HT1080 (cell line): ENCODE results near the gene IGSF23. TPM values are rescaled to one million over a fixed set of nuclear protein-coding genes. Genes with fewer than 3 reads are reported as not detected.
"Not testable (repeated sequence)": the region's sequence is repeated elsewhere in the genome, so short reads cannot be mapped to it uniquely, and the experiment has no call there.

Experiments used
- DNase-seq: peaks from one replicate; pipeline ENCODE4 v3.0.0-alpha.2; 2015; ENCODE audit warnings: low read depth
- total RNA-seq: library from RNA; depleted of rRNA; stranded (reverse); fragments of >200 nt; shearing (Covaris generic); gene quantifications from 2 replicates; pipeline ENCODE4 v1.2.3, GENCODE V29; 2014

The IGSF23 gene
- total RNA-seq, 1 experiment from 2014 or later = not detected

GRCh38 chr19:44611812-44612295 is 1.5 kb upstream of the IGSF23 start:
- no peak for DNase-seq

GRCh38 chr19:44614313-44614712 is 950 bp downstream of the IGSF23 start:
- DNase-seq = no peak

- no peak for DNase-seq
These were observed 2.5 kb downstream of the IGSF23 start for GRCh38 chr19:44615863-44616247.

GRCh38 chr19:44617110-44617880 is 3.9 kb downstream of the IGSF23 start:
- no peak for DNase-seq

GRCh38 chr19:44618640-44619357 is 5.4 kb downstream of the IGSF23 start:
- DNase-seq = no peak

DNA sequence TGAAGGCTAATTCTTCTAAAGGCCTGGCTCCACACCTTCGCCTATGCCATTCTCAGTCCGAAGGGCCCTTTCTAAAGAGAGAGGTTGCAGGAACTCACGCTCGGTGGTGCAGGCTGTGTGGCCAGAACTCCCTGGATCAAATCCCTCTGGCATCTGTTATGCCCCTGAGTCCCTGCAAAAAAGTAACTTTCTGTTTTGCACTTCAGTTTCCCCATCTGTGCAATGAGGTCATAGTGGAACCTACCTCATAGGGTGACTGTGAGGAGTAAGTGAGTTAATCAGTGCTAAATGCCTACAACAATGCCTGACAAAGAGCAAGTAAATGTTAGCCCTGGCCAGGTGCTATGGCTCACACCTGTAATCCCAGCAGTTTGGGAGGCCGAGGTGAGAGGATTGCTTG is 7.3 kb downstream of the IGSF23 start:
- DNase-seq = no peak

- no peak for DNase-seq
These were observed 8.0 kb downstream of the IGSF23 start for GRCh38 chr19:44621367-44621766.

DNA sequence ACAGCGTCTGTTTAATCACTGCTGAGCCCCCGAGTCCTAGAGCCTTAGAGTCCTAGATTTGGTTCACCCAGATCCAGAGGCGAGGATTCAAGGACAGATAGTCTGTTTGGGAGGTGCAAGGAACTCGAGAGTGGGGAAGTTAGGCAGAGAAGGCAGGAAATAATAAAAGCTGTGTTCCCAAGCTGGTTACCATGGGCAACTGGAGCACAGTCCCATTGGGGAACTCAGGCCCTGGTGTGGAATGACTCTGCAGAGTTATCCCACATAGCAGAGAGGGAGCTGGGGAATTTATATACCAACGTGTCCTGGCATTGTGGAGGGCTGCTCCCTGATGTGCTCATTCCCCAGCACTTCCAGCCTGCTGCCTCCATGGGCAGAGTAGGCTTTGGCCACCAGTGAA is 9.7 kb downstream of the IGSF23 start:
- DNase-seq = peak; percentile 36

DNA sequence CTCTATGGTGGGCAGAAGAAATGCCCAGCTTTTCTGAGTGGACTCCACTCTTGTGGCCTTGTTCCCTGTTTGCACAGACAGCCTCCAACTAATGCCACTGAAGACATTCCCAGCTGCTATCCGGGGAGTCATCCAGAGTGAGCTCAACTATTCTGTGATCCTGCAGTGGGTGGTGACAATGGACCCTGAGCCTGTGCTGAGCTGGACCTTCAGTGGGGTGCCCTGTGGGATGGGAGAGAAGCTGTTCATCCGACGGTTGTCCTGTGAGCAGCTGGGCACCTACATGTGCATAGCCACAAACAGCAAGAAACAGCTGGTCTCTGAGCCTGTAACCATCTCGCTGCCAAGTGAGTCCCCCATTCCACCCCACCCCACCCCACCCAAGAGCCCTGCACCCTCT is 10.3 kb downstream of the IGSF23 start:
- DNase-seq = no peak

DNA sequence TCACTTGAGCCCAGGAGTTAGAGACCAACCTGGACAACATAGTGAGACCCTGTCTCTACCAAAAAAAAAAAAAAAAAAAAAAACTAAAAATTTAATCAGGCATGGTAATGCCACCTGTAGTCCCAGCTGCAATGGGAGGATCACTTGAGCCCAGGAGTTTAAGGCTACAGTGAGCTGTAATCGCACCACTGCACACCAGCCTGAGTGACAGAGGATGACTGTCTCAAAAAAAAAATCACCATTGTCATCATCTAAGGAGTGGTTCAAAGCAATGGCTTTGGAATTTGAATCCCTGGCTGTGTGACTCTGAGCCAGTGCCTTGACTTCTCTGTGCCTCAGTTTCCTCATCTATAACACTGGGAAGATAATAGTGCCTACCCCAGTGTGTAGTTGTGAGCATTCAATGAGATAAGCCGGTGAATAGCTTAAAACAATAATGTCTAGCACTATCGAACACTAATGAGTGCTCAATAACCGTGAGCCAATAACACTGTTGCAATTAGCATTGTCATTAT is 11.5 kb downstream of the IGSF23 start:
- DNase-seq = no peak

- DNase-seq = not testable (repeated sequence)
These were observed 12.3 kb downstream of the IGSF23 start for GRCh38 chr19:44625637-44626036.

DNA sequence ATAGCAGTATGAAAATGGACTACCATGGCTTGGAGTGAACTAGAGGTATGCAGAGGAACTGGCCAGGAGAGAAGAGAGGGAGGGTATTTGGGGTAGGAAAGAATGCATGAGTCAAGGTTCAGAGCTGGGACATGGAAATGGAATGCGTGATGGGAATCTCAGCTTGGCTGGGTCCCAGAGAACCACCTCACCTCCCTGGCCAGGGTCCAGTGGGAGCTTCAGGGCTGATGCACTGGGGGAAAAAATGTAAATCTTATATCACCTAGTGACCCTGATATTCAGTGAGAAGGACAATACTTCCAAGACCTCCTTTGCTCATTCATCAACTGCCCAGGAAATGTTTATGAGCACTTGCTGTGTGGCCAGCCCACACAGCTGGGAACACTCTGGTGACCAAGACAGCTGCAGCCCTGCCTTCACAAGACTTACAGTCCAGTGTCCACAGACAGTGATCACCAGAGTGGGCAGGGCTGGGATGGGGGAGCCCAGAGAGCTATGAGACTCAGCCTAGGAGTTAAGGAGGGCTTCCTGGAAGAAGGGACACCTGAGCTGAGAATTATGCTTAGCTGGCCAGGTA is 12.8 kb downstream of the IGSF23 start:
- peak; percentile 96 for DNase-seq

DNA sequence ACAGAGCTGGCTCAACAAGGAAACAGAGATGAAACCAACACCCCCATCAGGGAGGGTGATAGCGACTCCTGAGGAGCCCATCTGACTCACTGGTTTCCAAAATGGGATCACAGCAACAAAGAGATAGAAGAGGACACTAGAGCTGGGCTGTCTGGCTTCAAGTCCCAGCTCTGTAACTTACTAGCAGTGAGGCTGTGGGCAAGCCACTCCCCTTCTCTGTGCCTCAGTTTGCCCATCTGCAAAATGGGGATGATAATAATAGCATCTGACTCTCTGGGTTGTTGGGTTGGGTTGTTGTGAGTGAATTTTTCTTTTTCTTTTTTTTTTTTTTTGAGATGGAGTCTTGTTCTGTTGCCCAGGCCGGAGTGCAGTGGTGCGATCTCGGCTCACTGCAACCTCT is 14.3 kb downstream of the IGSF23 start:
- DNase-seq = no peak

- no peak for DNase-seq
These were observed 15.4 kb downstream of the IGSF23 start for GRCh38 chr19:44628793-44629192.

GRCh38 chr19:44631611-44632010 is 18.2 kb downstream of the IGSF23 start:
- not testable (repeated sequence) for DNase-seq

GRCh38 chr19:44634058-44634457 is 20.7 kb downstream of the IGSF23 start:
- not testable (repeated sequence) for DNase-seq

DNA sequence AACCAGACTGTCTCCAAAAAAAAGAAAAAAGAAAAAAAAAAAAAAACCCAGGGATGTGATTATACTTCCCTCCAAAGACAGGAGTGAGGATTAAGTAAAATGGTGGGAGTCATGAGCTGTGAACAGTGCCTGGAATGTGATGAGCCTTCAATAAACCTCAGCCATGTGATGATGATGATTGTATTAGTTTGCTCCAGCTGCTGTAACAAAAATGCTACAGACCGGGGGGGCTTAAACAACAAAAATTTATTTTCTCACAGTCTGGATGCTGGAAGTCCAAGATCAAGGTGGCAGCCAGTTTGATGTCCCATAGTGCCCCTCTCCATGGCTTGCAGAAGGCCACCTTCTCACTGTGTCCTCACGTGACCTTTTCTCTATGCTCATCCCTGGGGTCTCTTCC is 21.4 kb downstream of the IGSF23 start:
- no peak for DNase-seq

- no peak for DNase-seq
These were observed 22.4 kb downstream of the IGSF23 start for GRCh38 chr19:44635581-44636438.

DNA sequence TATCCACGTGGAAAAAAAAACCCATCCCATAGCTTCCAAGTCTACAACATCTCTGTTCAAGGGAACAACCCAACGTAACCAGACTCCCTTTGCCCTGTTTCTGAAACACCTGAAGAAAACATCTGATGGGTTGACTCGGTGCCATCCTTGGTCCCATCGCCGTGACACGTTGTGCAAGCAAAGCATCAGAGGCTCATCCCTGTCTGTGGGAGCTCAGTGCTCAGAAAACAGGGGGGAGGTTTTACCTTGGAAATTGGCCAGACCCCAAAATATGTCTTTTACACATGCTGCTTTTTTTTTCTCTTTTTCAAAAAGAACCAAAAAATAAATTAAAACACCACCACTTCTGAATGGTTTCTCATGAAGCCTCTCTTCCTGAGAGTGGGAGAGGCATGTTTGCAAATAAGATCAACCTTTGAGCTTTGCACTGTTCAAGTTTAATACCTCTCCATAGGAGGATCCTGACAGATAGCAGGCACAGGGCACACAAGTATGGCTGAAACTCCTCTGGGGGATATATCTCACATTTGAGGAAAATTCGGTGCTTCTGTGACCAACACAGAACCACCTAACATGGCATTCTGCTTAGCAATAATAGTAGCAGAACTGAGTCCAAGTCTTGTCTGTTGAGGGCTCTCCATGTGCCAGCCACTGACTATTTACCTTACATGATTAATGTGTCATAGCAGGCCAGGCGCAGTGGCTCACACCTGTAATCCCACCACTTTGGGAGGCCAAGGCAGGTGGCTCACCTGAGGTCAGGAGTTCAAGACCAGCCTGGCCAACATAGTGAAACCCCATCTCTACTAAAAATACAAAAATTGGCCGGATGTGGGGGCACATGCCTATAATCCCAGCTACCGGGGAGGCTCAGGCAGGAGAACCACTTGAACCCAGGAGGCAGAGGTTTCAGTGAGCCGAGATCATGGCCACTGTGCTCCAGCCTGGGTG is 23.4 kb downstream of the IGSF23 start:
- DNase-seq = no peak

DNA sequence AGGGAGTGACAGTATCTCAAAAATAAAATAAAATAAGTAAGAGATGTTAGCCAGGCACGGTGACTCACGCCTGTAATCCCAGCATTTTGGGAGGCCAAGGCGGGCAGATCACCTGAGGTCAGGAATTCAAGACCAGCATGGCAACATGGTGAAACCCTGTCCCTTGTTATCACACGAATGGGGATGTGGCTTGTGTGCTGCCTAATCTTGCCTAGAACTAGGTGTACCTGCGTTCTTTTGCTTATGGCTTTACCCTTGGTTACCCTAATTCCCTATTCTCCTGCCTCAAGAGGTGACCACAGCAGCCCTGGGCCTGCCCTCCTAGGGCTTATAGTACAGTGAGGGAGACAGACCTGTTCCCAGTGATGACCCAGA is 24.0 kb downstream of the IGSF23 start:
- DNase-seq = no peak
